SK-N-SH treated with all-trans-retinoic acid at 6 μM for 48 hours (cell line): ENCODE measurements around the gene GPNMB.

Experiments used
- ARNTL ChIP-seq: fragments of 450-650 bp; formaldehyde crosslinking; IDR thresholded peaks from 2 replicates; pipeline ENCODE4 v1.5.0; 2020; ENCODE audit warnings: low read depth, mild to moderate bottlenecking, moderate library complexity, borderline replicate concordance
- CREB5 ChIP-seq: fragments of 250-450 bp; sonication (Bioruptor Pico); IDR thresholded peaks from 2 replicates; pipeline ENCODE4 v1.5.1; 2020; ENCODE audit warnings: low read depth, mild to moderate bottlenecking, moderate library complexity
- ESRRG ChIP-seq: fragments of 250-450 bp; sonication (Bioruptor Pico); IDR thresholded peaks from 2 replicates; pipeline ENCODE4 v1.6.1; 2021; ENCODE audit warnings: mild to moderate bottlenecking
- PATZ1 ChIP-seq: fragments of 250-450 bp; sonication (Bioruptor Pico); IDR thresholded peaks from 2 replicates; pipeline ENCODE4 v1.8.0; 2020; ENCODE audit warnings: mild to moderate bottlenecking, moderate library complexity, borderline replicate concordance
- TCF4 ChIP-seq: fragments of 250-450 bp; sonication (Bioruptor Pico); IDR thresholded peaks from 2 replicates; pipeline ENCODE4 v1.8.0; 2021; ENCODE audit warnings: mild to moderate bottlenecking, moderate library complexity, borderline replicate concordance
- ZFP3 ChIP-seq: fragments of 250-450 bp; sonication (Bioruptor Pico); IDR thresholded peaks from 2 replicates; pipeline ENCODE4 v1.5.0; 2020; ENCODE audit warnings: mild to moderate bottlenecking, moderate library complexity
- ZFP30 ChIP-seq: fragments of 450-650 bp; formaldehyde crosslinking; IDR thresholded peaks from 2 replicates; pipeline ENCODE4 v1.5.0; 2022; ENCODE audit warnings: mild to moderate bottlenecking, moderate library complexity
- ZNF8 ChIP-seq: fragments of 450-650 bp; formaldehyde crosslinking; IDR thresholded peaks from 2 replicates; pipeline ENCODE4 v1.5.0; 2020; ENCODE audit warnings: mild to moderate bottlenecking, moderate library complexity

- TF ChIP-seq ZFP3 (CRISPR knock-in tag) (no peak), ARNTL (no peak), ZFP30 (CRISPR knock-in tag) (no peak), CREB5 (CRISPR knock-in tag) (no peak), TCF4 (no peak), PATZ1 (CRISPR knock-in tag) (no peak), ZNF8 (no peak), ESRRG (no peak)
Measured at GRCh38 chr7:23283086-23283485, 36.5 kb downstream of the GPNMB start.
